HuH-7.5 (cell line): ENCODE data around the gene ALOX15.
A peak's percentile ranks its signal among the peaks of the same experiment; 100 is the strongest.
"Not testable (repeated sequence)": the region's sequence is repeated elsewhere in the genome, so short reads cannot be mapped to it uniquely, and the experiment has no call there.

ENCODE experiments used
- DNase-seq: peaks from one replicate; pipeline ENCODE4 v3.0.0; 2011; ENCODE audit warnings: low spot score

Gene ALOX15

GRCh38 chr17:4641297-4642195 is at the start of gene ALOX15:
Gene ALOX15, minus strand, starts transcription at chr17:4641678. Its CDS starts 27 bp downstream, at chr17:4641651.
- DNase-seq = no peak

GRCh38 chr17:4690745-4691144 is 49.3 kb upstream of the ALOX15 start:
- no peak for DNase-seq

- DNase-seq = not testable (repeated sequence)
Observed at GRCh38 chr17:4689872-4690271, 48.4 kb upstream of the ALOX15 start.

- DNase-seq = not testable (repeated sequence)
Observed at GRCh38 chr17:4683739-4684138, 42.3 kb upstream of the ALOX15 start.

- peak; percentile 30 for DNase-seq
Observed at GRCh38 chr17:4679658-4680057, 38.2 kb upstream of the ALOX15 start.

GRCh38 chr17:4678448-4679026 is 37.1 kb upstream of the ALOX15 start:
- no peak for DNase-seq

GRCh38 chr17:4676791-4677190 is 35.3 kb upstream of the ALOX15 start:
- no peak for DNase-seq

GRCh38 chr17:4675791-4676190 is 34.3 kb upstream of the ALOX15 start:
- no peak for DNase-seq

GRCh38 chr17:4674685-4674998 is 33.2 kb upstream of the ALOX15 start:
- DNase-seq = no peak

GRCh38 chr17:4673986-4674684 is 32.7 kb upstream of the ALOX15 start:
- DNase-seq = no peak

GRCh38 chr17:4673169-4673568 is 31.7 kb upstream of the ALOX15 start:
- no peak for DNase-seq

GRCh38 chr17:4672751-4673150 is 31.3 kb upstream of the ALOX15 start:
- DNase-seq = no peak

GRCh38 chr17:4672055-4672630 is 30.7 kb upstream of the ALOX15 start:
- DNase-seq = no peak

GRCh38 chr17:4667166-4667565 is 25.7 kb upstream of the ALOX15 start:
- DNase-seq = no peak

GRCh38 chr17:4666296-4666695 is 24.8 kb upstream of the ALOX15 start:
- DNase-seq = no peak

- no peak for DNase-seq
Observed at GRCh38 chr17:4665027-4665426, 23.5 kb upstream of the ALOX15 start.

- no peak for DNase-seq
Observed at GRCh38 chr17:4664230-4664629, 22.8 kb upstream of the ALOX15 start.

- no peak for DNase-seq
Observed at GRCh38 chr17:4663711-4664110, 22.2 kb upstream of the ALOX15 start.

- DNase-seq = no peak
Observed at GRCh38 chr17:4658478-4659305, 17.2 kb upstream of the ALOX15 start.

- no peak for DNase-seq
Observed at GRCh38 chr17:4657678-4658077, 16.2 kb upstream of the ALOX15 start.

GRCh38 chr17:4655933-4656332 is 14.5 kb upstream of the ALOX15 start:
- not testable (repeated sequence) for DNase-seq

- no peak for DNase-seq
Observed at GRCh38 chr17:4652997-4653396, 11.5 kb upstream of the ALOX15 start.
